ENCODE data around the gene TPPP2. TPM values are rescaled to one million over a fixed set of nuclear protein-coding genes. Genes with fewer than 3 reads are reported as not detected.

TPPP2 gene
- total RNA-seq, 6 donors from 2014 or later: not detected

DNA sequence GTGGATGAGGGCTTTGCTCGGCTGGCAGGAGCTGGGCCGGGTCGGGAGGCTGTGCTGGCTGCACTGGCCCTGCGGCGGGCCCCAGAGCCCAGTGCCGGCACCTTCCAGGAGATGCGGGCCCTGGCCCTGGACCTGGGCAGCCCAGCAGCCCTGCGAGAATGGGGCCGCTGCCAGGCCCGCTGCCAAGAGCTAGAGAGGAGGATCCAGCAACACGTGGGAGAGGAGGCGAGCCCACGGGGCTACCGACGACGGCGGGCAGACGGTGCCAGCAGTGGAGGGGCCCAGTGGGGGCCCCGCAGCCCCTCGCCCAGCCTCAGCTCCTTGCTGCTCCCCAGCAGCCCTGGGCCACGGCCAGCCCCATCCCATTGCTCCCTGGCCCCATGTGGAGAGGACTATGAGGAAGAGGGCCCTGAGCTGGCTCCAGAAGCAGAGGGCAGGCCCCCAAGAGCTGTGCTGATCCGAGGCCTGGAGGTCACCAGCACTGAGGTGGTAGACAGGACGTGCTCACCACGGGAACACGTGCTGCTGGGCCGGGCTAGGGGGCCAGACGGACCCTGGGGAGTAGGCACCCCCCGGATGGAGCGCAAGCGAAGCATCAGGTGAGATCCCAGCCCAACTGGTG is 51.6 kb downstream of the TPPP2 start:
- 92 to 95% methylated on average over 8 to 30 of the region's 30 CpGs for WGBS, 2 donors
- peaks cover 10 to 19% (median 12%) of the 10 kb centered on the region in 4 donors for H3K4me1 ChIP-seq
- no peaks in the 10 kb centered on the region for H3K27me3 ChIP-seq
- no peak for TF ChIP-seq POLR2AphosphoS5 (IDR thresholded peaks at IDR 0.05)
- TF ChIP-seq CTCF (IDR thresholded peaks at IDR 0.05): no peak
- no peak for TF ChIP-seq POLR2A (IDR thresholded peaks at IDR 0.05)
- H3K9me3 ChIP-seq: no peaks in the 10 kb centered on the region
- H3K36me3 ChIP-seq: peaks cover 5 to 96% (median 51%) of the 10 kb centered on the region in 4 donors
- DNase-seq: peak in 1 of 2 donors; percentile 73
- no peak for ATAC-seq (ENCODE audit: low FRiP score in 2 of 2)
- no peak overlapping the region for H3K4me3 ChIP-seq
- no peak overlapping the region for H3K27ac ChIP-seq

Other genes with a start within 250 kb of the TPPP2 start
- 10 to 100 TPM in 4 of 6 donors, 1 to 10 TPM in 2; 3.0 to 29.9 (median 15.2) TPM for gene RNASE6, start 248.9 kb upstream of the TPPP2 start, total RNA-seq
- 1,000 to 10,000 TPM in 2 of 6 donors, 100 to 1,000 TPM in 4; 229 to 1,558 (median 860) TPM for gene RNASE1, start 227.4 kb upstream of the TPPP2 start, total RNA-seq
- gene RNASE3, start 138.8 kb upstream of the TPPP2 start, total RNA-seq: under 1 TPM in 3 of 6 donors, not detected in 3; 0.43 to 0.76 (median 0.51) TPM
- gene RNASE2, start 74.7 kb upstream of the TPPP2 start, total RNA-seq: 1 to 10 TPM in 5 of 6 donors, not detected in 1; 1.3 to 8.3 (median 4.9) TPM
- gene METTL17, start 40.2 kb upstream of the TPPP2 start, total RNA-seq: 100 to 1,000 TPM in 1 of 6 donors, 10 to 100 TPM in 5; 39.2 to 202 (median 59.4) TPM
- gene SLC39A2, start 30.9 kb upstream of the TPPP2 start, total RNA-seq: under 1 TPM in 1 of 6 donors, not detected in 5; 0.30 TPM
- 100 to 1,000 TPM in 2 of 6 donors, 10 to 100 TPM in 4; 69.7 to 280 (median 90.8) TPM for gene NDRG2, start 5.2 kb upstream of the TPPP2 start, total RNA-seq
- gene RNASE13, start 4.6 kb downstream of the TPPP2 start, total RNA-seq: not detected
- not detected for gene RNASE7, start 12.1 kb downstream of the TPPP2 start, total RNA-seq
- not detected for gene RNASE8, start 27.6 kb downstream of the TPPP2 start, total RNA-seq
- 10 to 100 TPM; 24.8 to 74.4 (median 36.0) TPM for gene ARHGEF40, start 40.1 kb downstream of the TPPP2 start, total RNA-seq
- 10 to 100 TPM; 46.1 to 97.5 (median 56.3) TPM for gene ZNF219, start 68.4 kb downstream of the TPPP2 start, total RNA-seq
- gene TMEM253, start 70.8 kb downstream of the TPPP2 start, total RNA-seq: 1 to 10 TPM in 2 of 6 donors, under 1 TPM in 1, not detected in 3; 0.94 to 3.4 (median 1.4) TPM
- gene OR5AU1, start 125.8 kb downstream of the TPPP2 start, total RNA-seq: not detected
- gene HNRNPC, start 239.2 kb downstream of the TPPP2 start, total RNA-seq: 100 to 1,000 TPM; 119 to 390 (median 293) TPM
- 1 to 10 TPM in 1 of 6 donors, under 1 TPM in 4, not detected in 1; 0.15 to 1.0 (median 0.34) TPM for gene RPGRIP1, start 249.9 kb downstream of the TPPP2 start, total RNA-seq